IPS DF 19.7 (cell line): Measurements from ENCODE around the gene C6orf62.
"Not testable (repeated sequence)": the region's sequence is repeated elsewhere in the genome, so short reads cannot be mapped to it uniquely, and the experiment has no call there.

Source experiments
- DNase-seq: peaks from one replicate; pipeline ENCODE4 v3.0.0-alpha.2; 2013; ENCODE audit warnings: low read depth, low spot score

C6orf62 gene

DNA sequence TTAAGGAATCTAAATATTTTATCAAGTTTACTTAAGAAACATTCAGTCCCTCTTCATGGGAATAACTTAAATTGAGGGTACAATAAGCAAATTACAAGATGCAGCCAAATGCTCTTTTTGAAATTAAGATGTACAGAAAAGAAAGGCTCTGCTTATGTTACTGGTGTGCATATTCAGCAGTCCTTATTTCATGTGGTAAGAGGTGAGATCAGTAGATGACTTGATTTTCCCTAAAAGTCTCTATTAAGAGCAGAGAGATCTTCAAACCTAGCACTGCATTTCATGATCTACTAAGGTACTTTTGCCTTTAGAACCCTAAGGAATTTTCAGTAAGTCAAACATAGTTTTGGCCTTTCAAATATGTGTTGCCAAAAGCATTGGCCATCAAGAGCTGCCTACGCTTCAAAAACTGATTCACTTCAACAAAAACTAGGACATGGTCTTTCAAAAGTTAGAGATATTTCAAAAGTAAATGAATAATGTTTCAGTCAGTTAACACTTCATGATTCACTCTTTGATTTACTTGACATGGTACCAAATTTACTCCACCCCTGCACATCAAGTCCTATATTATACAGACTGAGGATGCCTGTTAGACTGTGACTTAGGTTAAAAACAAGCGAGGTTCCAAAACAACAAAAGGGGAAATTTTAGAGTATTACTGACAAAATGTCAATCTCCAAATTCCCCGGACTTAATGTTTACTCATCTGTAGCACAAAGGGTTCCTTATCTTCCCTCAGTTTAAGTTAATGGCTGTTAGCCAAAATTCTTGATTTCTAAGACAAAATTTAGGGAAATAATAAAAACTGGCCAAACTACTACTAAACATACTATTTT is 19.2 kb downstream of the C6orf62 start:
- DNase-seq: no peak

DNA sequence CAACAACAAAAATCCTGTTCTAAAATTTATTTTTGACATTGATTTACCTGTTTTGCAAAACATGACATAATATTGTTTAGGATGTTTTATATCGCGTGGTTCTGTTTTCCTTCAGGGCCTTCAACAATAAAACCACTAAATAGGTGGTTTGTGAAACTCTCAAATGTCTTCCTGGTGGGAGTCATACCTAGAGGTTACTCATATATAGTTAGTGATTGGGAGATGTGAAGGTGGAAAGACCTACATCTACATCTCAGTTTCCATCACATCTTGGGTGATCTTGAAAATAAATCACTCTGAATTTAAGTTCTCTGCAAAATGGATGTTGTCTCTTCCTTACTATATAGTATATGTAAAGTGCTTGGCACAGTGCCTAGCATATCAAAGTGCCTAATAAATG is 22.9 kb downstream of the C6orf62 start:
- DNase-seq: no peak

DNA sequence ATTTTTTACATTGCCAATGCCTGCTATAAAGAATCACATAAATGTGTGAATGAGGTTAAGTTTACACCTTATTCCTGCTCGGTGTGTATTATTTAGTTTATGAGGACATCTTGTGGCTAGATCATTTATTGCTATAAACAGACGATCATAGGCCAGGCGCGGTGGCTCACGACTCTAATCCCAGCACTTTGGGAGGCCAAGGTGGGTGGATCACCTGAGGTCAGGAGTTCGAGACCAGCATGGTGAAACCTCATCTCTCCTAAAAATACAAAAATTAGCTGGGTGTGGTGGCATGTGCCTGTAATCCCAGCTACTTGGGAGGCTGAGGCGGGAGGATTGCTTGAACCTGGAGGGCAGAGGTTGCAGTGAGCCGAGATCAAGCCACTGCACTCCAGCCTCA is 23.3 kb downstream of the C6orf62 start:
- DNase-seq: not testable (repeated sequence)

GRCh38 chr6:24694198-24694597 is 24.8 kb downstream of the C6orf62 start:
- no peak for DNase-seq

DNA sequence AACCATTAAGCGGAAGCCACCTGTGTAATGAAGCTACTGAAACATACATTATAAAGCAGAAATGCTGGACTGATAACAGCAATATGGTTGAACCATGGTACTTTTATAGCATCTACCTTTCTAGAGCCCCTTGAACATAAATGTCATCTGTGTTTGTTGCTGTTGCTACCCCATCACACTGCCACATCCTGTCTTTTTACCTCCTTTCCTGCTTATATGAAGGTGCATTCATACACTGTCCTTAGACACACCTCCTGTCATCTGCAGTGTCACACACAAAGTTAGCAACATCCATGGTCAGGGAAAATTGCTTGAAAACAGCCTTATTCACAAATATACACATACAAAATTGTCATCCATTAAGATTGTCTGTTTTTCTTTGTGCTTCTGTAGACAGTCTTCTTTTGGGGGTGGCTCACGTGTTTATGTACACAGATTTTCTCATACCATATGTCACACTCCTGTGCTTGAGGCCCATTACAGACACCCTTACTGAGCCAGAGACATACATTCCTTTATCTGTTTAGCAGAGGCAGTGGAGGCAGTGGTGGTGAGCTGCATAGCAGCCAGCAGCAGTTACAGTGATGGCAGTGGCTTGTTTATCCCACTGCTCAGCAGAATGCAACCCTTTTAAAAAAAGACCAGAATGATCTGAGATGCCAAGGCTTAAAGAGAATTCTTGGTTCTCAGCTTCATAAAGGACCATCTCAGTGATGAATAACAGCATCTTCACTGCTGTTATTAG is 25.9 kb downstream of the C6orf62 start:
- DNase-seq: no peak

GRCh38 chr6:24692415-24692814 is 26.5 kb downstream of the C6orf62 start:
- no peak for DNase-seq

DNA sequence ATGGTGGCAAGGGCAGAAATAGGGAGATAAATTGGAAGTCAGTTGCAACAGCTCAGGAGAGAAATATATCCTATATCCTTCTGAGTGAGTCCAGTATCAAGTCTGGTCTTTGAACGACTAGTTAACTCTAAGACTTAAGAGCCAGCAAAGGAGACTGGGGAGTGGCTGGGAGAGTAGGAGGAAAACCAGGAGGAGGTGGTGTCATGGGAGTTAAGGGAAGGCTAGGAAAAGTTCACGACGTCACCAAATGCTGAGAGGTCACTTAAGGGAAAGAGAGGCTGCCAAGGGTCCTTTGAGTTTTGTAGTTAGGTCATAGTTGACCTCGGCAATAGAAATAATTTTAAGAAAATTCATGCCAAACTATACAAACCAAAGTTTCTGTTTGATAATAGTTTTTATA is 27.0 kb downstream of the C6orf62 start:
- no peak for DNase-seq

GRCh38 chr6:24691550-24691949 is 27.4 kb downstream of the C6orf62 start:
- DNase-seq: no peak

GRCh38 chr6:24690593-24690992 is 28.4 kb downstream of the C6orf62 start:
- DNase-seq: no peak

DNA sequence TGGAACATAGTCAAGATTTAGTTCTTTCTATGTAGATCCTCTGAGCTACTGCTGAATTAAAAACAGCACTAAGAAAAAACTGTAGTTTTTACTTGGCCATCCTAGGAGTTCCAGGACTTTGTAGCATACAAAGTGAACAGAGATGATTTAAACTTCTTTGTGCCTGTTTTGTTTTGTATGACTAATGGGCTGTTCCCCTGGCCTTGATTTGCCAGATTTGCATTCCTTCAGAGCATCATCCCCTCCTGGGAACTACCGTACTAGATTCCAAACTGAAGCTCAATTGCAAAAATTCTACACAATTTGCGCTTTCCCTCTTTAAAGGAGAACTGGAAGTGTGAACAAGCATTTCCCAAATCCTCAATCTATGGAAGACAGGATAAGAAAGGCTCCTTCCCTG is 29.0 kb downstream of the C6orf62 start:
- DNase-seq: no peak

- DNase-seq: no peak
Measured at GRCh38 chr6:24686946-24687345, 32.0 kb downstream of the C6orf62 start.

DNA sequence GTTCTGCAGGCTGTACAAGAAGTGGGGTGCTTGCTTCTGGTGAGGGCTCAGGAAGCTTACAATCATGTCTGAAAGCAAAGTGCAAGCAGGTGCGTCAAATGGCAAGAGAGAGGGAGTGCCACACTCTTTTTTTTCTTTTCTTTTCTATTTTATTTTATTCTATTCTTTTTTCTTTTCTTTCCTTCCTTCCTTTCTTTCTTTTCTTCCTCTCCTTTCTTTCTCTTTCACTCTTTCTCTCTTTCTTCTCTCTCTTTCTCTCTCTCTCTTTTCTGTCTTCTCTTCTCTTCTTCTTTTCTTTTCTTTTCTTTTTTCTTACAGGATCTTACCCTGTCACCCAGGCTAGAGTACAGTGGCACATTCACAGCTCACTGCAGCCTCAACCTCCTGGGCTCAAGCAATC is 32.5 kb downstream of the C6orf62 start:
- DNase-seq: no peak

- DNase-seq: no peak
Measured at GRCh38 chr6:24683297-24684296, 35.4 kb downstream of the C6orf62 start.

DNA sequence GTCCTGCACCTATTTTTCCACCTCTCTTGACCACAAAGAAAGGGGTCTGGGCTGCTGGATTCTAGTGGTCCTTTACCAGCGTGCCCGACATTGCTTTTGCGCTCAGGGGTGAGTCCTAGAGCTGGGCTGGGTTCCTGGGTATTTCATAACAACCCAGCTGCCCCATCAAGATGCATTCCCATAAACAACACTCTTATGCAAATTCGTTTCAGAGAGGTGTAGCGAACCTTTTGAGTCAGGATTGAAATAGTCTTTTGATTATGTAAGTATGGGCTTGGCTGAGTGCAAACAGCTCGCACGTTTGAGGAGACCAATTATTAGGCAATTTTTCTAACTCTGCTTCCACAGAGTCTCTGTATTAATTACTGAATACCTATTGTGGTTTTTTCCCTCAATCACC is 38.4 kb downstream of the C6orf62 start:
- no peak for DNase-seq

DNA sequence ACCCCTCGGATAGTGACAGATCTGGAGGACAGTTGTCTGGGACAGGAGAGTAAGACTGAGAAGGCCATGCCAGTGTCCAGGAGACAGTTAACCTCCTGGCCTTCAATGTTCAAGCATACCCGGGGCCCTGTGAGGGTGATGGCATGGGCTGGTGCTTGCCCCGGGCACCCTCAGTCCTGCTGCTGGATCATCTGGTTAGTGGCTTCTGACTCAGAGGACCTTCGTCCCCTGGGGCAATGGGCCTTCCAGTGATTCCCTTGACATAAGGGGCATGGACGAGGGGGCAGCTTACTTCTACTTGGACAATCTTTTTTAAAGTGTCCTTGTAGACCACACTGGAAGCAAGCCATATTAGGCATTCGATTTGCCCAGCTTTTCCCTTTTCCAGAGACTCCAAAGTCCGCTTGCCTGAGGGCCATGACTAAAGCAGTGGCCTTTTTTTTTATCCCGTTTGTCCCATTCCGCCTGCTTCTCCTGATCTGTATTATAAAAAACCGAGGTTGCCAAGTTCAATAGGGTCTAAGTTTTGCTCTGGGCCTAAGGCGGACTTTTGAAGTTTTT is 40.1 kb downstream of the C6orf62 start:
- not testable (repeated sequence) for DNase-seq

DNA sequence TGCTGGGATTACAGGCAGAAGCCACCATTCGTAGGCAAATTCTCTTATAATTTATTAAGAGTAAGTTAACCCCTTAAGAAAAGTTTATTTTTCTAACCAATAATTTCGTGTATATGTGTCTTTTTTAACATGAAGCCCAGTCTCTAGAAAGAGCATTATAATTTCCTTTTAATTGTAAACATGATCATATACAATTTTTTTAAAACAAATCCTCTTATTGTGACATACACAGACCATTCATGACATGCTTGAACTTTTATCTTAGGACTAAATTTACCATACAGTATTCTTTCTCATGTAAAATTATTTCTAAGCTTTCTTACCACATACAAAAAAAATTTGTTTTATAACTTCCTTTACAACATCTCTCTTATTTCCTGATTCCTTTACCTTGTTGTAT is 45.3 kb downstream of the C6orf62 start:
- DNase-seq: no peak

GRCh38 chr6:24672620-24673182 is 46.3 kb downstream of the C6orf62 start:
- no peak for DNase-seq

GRCh38 chr6:24671077-24671476 is 47.9 kb downstream of the C6orf62 start:
- not testable (repeated sequence) for DNase-seq

DNA sequence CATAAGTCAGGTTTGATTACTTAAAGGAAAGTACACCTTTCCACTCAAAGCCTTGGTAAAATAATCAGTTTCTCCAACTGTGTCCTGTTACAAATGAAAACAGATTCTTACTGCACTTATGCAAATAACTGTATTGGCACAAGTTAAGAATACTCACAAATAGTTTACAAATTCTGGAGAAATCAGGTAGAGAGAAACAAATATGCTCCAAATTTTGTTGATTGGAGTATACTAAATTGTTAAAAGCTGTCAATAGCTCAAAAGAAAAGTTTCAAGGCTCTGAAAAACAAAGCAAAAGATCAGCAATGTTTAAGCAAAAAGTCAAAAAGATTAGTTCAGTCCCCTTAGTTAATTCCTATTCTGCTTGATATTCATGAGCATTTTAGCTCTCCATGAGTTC is 48.5 kb downstream of the C6orf62 start:
- DNase-seq: not testable (repeated sequence)

GRCh38 chr6:24668997-24669361 is 50.0 kb downstream of the C6orf62 start:
- DNase-seq: no peak
